HEK293 (cell line): ENCODE data around the gene GABBR2.

Experiments used
- CTCF ChIA-PET: fragments of 350-600 bp; formaldehyde crosslinking; extraction: SDS; loops from one replicate; lab custom pipeline; 2021; ENCODE audit warnings: antibody characterized with exemption; lab: Yijun Ruan, JAX
- POLR2A ChIA-PET: fragments of 300-600 bp; formaldehyde crosslinking; extraction: SDS; loops from one replicate; lab custom pipeline; 2020; ENCODE audit warnings: antibody characterized with exemption, inconsistent platforms; lab: Yijun Ruan, JAX
- H3K27ac ChIP-seq: fragments of 200-500 bp; sonication (Bioruptor generic); 2 replicates; pipeline ENCODE4 v1.5.1; 2014; ENCODE audit warnings: low read depth, low read length, control low read depth, inconsistent platforms; ENCODE audit errors: extremely low read depth
- H3K36me3 ChIP-seq, 2 experiments: fragments of 200-500 bp in 1 of 2; sonication (Bioruptor generic) in 1 of 2; 1 replicate in 1 of 2; 2 replicates in 1 of 2; pipeline ENCODE4 v1.5.1; 2014 to 2017; ENCODE audit warnings: inconsistent platforms in 2 of 2, low read length in 2 of 2; ENCODE audit not compliant: control insufficient read depth in 2 of 2, insufficient read depth in 1 of 2
- H3K4me1 ChIP-seq: fragments of 200-500 bp; sonication (Bioruptor generic); 2 replicates; pipeline ENCODE4 v1.5.1; 2014; ENCODE audit warnings: mild to moderate bottlenecking, low read length, inconsistent platforms; ENCODE audit not compliant: control insufficient read depth, insufficient read depth
- H3K4me3 ChIP-seq: 2 replicates; pipeline ENCODE4 v1.5.1; 2011; ENCODE audit warnings: low read depth, mild to moderate bottlenecking, control low read depth, low read length, moderate library complexity
- H3K9me3 ChIP-seq: fragments of 200-500 bp; sonication (Bioruptor generic); 2 replicates; pipeline ENCODE4 v1.5.1; 2014; ENCODE audit warnings: low read depth, low read length, inconsistent platforms; ENCODE audit not compliant: control insufficient read depth, insufficient read depth
- FEZF1 ChIP-seq: fragments of 450-650 bp; formaldehyde crosslinking; IDR thresholded peaks from 2 replicates; pipeline ENCODE4 v1.5.1; 2016; ENCODE audit warnings: missing biosample characterization, missing genetic modification characterization
- GLIS1 ChIP-seq: fragments of 450-650 bp; formaldehyde crosslinking; IDR thresholded peaks from 2 replicates; pipeline ENCODE4 v1.5.1; 2016; ENCODE audit warnings: missing biosample characterization, missing genetic modification characterization
- PRDM10 ChIP-seq: fragments of 450-650 bp; formaldehyde crosslinking; IDR thresholded peaks from 2 replicates; pipeline ENCODE4 v1.5.1; 2016; ENCODE audit warnings: missing biosample characterization, missing genetic modification characterization
- SCRT1 ChIP-seq: fragments of 450-650 bp; formaldehyde crosslinking; IDR thresholded peaks from 2 replicates; pipeline ENCODE4 v1.5.1; 2016; ENCODE audit warnings: missing biosample characterization, missing genetic modification characterization, borderline replicate concordance
- TRIM28 ChIP-seq: IDR thresholded peaks from 2 replicates; pipeline ENCODE4 v1.6.1; 2011; ENCODE audit warnings: low read length, control low read depth, borderline replicate concordance
- YY1 ChIP-seq: fragments of 450-650 bp; formaldehyde crosslinking; IDR thresholded peaks from 2 replicates; pipeline ENCODE4 v1.5.1; 2018; ENCODE audit warnings: missing biosample characterization, missing genetic modification characterization
- ZNF157 ChIP-seq: fragments of 450-650 bp; formaldehyde crosslinking; IDR thresholded peaks from 2 replicates; pipeline ENCODE4 v1.5.1; 2016; ENCODE audit warnings: missing biosample characterization, missing genetic modification characterization
- ZNF211 ChIP-seq: fragments of 450-650 bp; formaldehyde crosslinking; IDR thresholded peaks from 2 replicates; pipeline ENCODE4 v1.5.1; 2016; ENCODE audit warnings: low read depth, missing biosample characterization, missing genetic modification characterization
- ZNF239 ChIP-seq: fragments of 450-650 bp; formaldehyde crosslinking; IDR thresholded peaks from 2 replicates; pipeline ENCODE4 v1.5.1; 2016; ENCODE audit warnings: missing biosample characterization, missing genetic modification characterization
- ZNF24 ChIP-seq: fragments of 450-650 bp; formaldehyde crosslinking; IDR thresholded peaks from 2 replicates; pipeline ENCODE4 v1.5.1; 2016; ENCODE audit warnings: missing biosample characterization, missing genetic modification characterization
- ZNF335 ChIP-seq: fragments of 450-650 bp; formaldehyde crosslinking; conservative IDR thresholded peaks from 2 replicates; pipeline ENCODE4 v1.5.1; 2016; ENCODE audit warnings: missing biosample characterization, missing genetic modification characterization
- ZNF37A ChIP-seq: fragments of 450-650 bp; IDR thresholded peaks from 2 replicates; pipeline ENCODE4 v1.5.1; 2018; ENCODE audit warnings: missing biosample characterization, missing genetic modification characterization
- ZNF426 ChIP-seq: fragments of 450-650 bp; formaldehyde crosslinking; IDR thresholded peaks from 2 replicates; pipeline ENCODE4 v1.5.1; 2017; ENCODE audit warnings: missing biosample characterization, missing genetic modification characterization, mild to moderate bottlenecking, inconsistent platforms, moderate library complexity
- ZNF513 ChIP-seq: fragments of 450-650 bp; IDR thresholded peaks from 2 replicates; pipeline ENCODE4 v1.5.1; 2018; ENCODE audit warnings: missing biosample characterization, missing genetic modification characterization
- ZNF596 ChIP-seq: fragments of 450-650 bp; IDR thresholded peaks from 2 replicates; pipeline ENCODE4 v1.5.0; 2018; ENCODE audit warnings: missing biosample characterization, mild to moderate bottlenecking, missing genetic modification characterization, moderate library complexity
- TF ChIP-seq, protein P1 (sequence below): fragments of 450-650 bp; formaldehyde crosslinking; IDR thresholded peaks from 2 replicates; pipeline ENCODE4 v1.5.1; 2016; ENCODE audit warnings: missing biosample characterization, missing genetic modification characterization, low read depth
- TF ChIP-seq, protein P2 (sequence below): fragments of 450-650 bp; formaldehyde crosslinking; IDR thresholded peaks from 2 replicates; pipeline ENCODE4 v1.5.1; 2016; ENCODE audit warnings: missing biosample characterization, missing genetic modification characterization
- TF ChIP-seq, protein P3 (sequence below): fragments of 450-650 bp; formaldehyde crosslinking; IDR thresholded peaks from 2 replicates; pipeline ENCODE4 v1.5.1; 2017; ENCODE audit warnings: missing biosample characterization, missing genetic modification characterization
- TF ChIP-seq, protein P4 (sequence below): fragments of 450-650 bp; formaldehyde crosslinking; IDR thresholded peaks from 2 replicates; pipeline ENCODE4 v1.5.1; 2016; ENCODE audit warnings: missing biosample characterization, missing genetic modification characterization

Gene GABBR2

GRCh38 chr9:98519641-98520040 lies 189.1 kb downstream of the GABBR2 start:
- H3K36me3 ChIP-seq, result no peaks in the 10 kb centered on the region
- TF ChIP-seq, protein P1, sequence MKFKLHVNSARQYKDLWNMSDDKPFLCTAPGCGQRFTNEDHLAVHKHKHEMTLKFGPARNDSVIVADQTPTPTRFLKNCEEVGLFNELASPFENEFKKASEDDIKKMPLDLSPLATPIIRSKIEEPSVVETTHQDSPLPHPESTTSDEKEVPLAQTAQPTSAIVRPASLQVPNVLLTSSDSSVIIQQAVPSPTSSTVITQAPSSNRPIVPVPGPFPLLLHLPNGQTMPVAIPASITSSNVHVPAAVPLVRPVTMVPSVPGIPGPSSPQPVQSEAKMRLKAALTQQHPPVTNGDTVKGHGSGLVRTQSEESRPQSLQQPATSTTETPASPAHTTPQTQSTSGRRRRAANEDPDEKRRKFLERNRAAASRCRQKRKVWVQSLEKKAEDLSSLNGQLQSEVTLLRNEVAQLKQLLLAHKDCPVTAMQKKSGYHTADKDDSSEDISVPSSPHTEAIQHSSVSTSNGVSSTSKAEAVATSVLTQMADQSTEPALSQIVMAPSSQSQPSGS (tag by site-specific recombination), result no peak
- TF ChIP-seq TRIM28 (no peak), ZNF596 (no peak), ZNF426 (no peak), SCRT1 (tag by site-specific recombination) (no peak), YY1 (no peak), ZNF513 (no peak), PRDM10 (tag by site-specific recombination) (no peak), ZNF24 (tag by site-specific recombination) (no peak), ZNF239 (no peak)
- CTCF ChIA-PET, result interaction anchor here (1.0 kb wide), 1 partner anchor 17 kb away, joined by 3 read pairs; no protein-coding TSS in a partner anchor
- H3K9me3 ChIP-seq, result no peaks in the 10 kb centered on the region
- H3K4me3 ChIP-seq, result no peak overlapping the region
- H3K4me1 ChIP-seq, result no peaks in the 10 kb centered on the region
- POLR2A ChIA-PET, result no interaction called here
- no peak overlapping the region for H3K27ac ChIP-seq

- H3K4me1 ChIP-seq, result no peaks in the 10 kb centered on the region
- no peak for TF ChIP-seq ZNF335 (tag by site-specific recombination)
- TF ChIP-seq, all 188 proteins: peak for 0
- H3K36me3 ChIP-seq, result no peaks in the 10 kb centered on the region
- ChIA-PET CTCF (no interaction called here), POLR2A (interaction anchor here (0.9 kb wide), 1 partner anchor 11 kb away, joined by 3 read pairs; no protein-coding TSS in a partner anchor)
- no peak overlapping the region for H3K4me3 ChIP-seq
- no peaks in the 10 kb centered on the region for H3K9me3 ChIP-seq
- no peak overlapping the region for H3K27ac ChIP-seq
These were observed 190.2 kb downstream of the GABBR2 start for GRCh38 chr9:98518556-98518955.

GRCh38 chr9:98517761-98518160 lies 191.0 kb downstream of the GABBR2 start:
- Histone ChIP-seq H3K27ac (no peak overlapping the region), H3K9me3 (no peaks in the 10 kb centered on the region), H3K4me1 (no peaks in the 10 kb centered on the region), H3K36me3 (no peaks in the 10 kb centered on the region), H3K4me3 (no peak overlapping the region)
- ChIA-PET POLR2A (interaction anchor here (0.9 kb wide), 1 partner anchor 12 kb away, joined by 3 read pairs; no protein-coding TSS in a partner anchor), CTCF (no interaction called here)
- TF ChIP-seq ZNF335 (tag by site-specific recombination) (no peak), ZNF211 (tag by site-specific recombination) (no peak), ZNF157 (no peak), GLIS1 (tag by site-specific recombination) (no peak), FEZF1 (tag by site-specific recombination) (no peak), ZNF37A (tag by site-specific recombination) (no peak), ZNF24 (tag by site-specific recombination) (no peak)
- TF ChIP-seq, protein P2, sequence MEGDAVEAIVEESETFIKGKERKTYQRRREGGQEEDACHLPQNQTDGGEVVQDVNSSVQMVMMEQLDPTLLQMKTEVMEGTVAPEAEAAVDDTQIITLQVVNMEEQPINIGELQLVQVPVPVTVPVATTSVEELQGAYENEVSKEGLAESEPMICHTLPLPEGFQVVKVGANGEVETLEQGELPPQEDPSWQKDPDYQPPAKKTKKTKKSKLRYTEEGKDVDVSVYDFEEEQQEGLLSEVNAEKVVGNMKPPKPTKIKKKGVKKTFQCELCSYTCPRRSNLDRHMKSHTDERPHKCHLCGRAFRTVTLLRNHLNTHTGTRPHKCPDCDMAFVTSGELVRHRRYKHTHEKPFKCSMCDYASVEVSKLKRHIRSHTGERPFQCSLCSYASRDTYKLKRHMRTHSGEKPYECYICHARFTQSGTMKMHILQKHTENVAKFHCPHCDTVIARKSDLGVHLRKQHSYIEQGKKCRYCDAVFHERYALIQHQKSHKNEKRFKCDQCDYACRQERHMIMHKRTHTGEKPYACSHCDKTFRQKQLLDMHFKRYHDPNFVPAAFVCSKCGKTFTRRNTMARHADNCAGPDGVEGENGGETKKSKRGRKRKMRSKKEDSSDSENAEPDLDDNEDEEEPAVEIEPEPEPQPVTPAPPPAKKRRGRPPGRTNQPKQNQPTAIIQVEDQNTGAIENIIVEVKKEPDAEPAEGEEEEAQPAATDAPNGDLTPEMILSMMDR (tag by site-specific recombination), result no peak
- TF ChIP-seq, protein P3, sequence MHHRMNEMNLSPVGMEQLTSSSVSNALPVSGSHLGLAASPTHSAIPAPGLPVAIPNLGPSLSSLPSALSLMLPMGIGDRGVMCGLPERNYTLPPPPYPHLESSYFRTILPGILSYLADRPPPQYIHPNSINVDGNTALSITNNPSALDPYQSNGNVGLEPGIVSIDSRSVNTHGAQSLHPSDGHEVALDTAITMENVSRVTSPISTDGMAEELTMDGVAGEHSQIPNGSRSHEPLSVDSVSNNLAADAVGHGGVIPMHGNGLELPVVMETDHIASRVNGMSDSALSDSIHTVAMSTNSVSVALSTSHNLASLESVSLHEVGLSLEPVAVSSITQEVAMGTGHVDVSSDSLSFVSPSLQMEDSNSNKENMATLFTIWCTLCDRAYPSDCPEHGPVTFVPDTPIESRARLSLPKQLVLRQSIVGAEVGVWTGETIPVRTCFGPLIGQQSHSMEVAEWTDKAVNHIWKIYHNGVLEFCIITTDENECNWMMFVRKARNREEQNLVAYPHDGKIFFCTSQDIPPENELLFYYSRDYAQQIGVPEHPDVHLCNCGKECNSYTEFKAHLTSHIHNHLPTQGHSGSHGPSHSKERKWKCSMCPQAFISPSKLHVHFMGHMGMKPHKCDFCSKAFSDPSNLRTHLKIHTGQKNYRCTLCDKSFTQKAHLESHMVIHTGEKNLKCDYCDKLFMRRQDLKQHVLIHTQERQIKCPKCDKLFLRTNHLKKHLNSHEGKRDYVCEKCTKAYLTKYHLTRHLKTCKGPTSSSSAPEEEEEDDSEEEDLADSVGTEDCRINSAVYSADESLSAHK (tag by site-specific recombination), result no peak
- TF ChIP-seq, protein P4, sequence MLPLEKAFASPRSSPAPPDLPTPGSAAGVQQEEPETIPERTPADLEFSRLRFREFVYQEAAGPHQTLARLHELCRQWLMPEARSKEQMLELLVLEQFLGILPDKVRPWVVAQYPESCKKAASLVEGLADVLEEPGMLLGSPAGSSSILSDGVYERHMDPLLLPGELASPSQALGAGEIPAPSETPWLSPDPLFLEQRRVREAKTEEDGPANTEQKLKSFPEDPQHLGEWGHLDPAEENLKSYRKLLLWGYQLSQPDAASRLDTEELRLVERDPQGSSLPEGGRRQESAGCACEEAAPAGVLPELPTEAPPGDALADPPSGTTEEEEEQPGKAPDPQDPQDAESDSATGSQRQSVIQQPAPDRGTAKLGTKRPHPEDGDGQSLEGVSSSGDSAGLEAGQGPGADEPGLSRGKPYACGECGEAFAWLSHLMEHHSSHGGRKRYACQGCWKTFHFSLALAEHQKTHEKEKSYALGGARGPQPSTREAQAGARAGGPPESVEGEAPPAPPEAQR (tag by site-specific recombination), result no peak
